Caco-2 (cell line): ENCODE measurements around the gene BAZ1B. TPM values are rescaled to one million over a fixed set of nuclear protein-coding genes. Genes with fewer than 3 reads are reported as not detected.
A peak's percentile ranks its signal among the peaks of the same experiment; 100 is the strongest.

Source experiments
- Bru-seq: library from RNA; stranded (reverse); fragments of 400-500 nt; gene quantifications from one replicate; lab custom pipeline; 2021; lab: Mats Ljungman, UMichigan
- BruChase-seq, 2 experiments: library from RNA; stranded (reverse); fragments of 400-500 nt; gene quantifications; one replicate each; lab custom pipeline; 2021; lab: Mats Ljungman, UMichigan
- BruUV-seq: library from RNA; stranded (reverse); fragments of 400-500 nt; replicated peaks from 2 replicates; lab custom pipeline; 2021; lab: Mats Ljungman, UMichigan
- CTCF ChIA-PET: fragments of 300-600 bp; sonication (Branson Sonifier 250); formaldehyde crosslinking; loops from one replicate; lab custom pipeline; 2022; ENCODE audit warnings: antibody characterized with exemption; lab: Charles Lee
- POLR2A ChIA-PET: fragments of 300-600 bp; sonication (Branson Sonifier 250); formaldehyde crosslinking; loops from one replicate; lab custom pipeline; 2022; ENCODE audit warnings: antibody characterized with exemption; lab: Charles Lee
- DNase-seq, 2 experiments: peaks; one replicate each; pipeline versions ENCODE4 v3.0.0 to v3.0.0-alpha.2; 2020 to 2022
- H3K27me3 ChIP-seq: replicated peaks from 2 replicates; pipeline ENCODE4 v1.6.0; 2011; ENCODE audit warnings: low read length; ENCODE audit not compliant: control insufficient read depth, insufficient read depth
- H3K36me3 ChIP-seq: 2 replicates; pipeline ENCODE4 v1.5.1; 2011; ENCODE audit warnings: low read length; ENCODE audit not compliant: control insufficient read depth, insufficient read depth
- H3K4me1 ChIP-seq: fragments of 250-450 bp; sonication (Bioruptor Pico); 2 replicates; pipeline ENCODE4 v1.5.1; 2020; ENCODE audit warnings: mild to moderate bottlenecking
- H3K4me3 ChIP-seq: 2 replicates; pipeline ENCODE4 v1.5.1; 2011; ENCODE audit warnings: low read depth, mild to moderate bottlenecking, control low read depth, low read length
- H3K9me3 ChIP-seq: fragments of 250-450 bp; sonication (Bioruptor Pico); 2 replicates; pipeline ENCODE4 v1.5.1; 2020; ENCODE audit warnings: mild to moderate bottlenecking, moderate library complexity
- H3K27ac Mint-ChIP-seq: one replicate; pipeline ENCODE4 v1.8.0; 2022; ENCODE audit warnings: mixed read lengths; ENCODE audit not compliant: unreplicated experiment
- H3K27me3 Mint-ChIP-seq: one replicate; pipeline ENCODE4 v1.8.0; 2022; ENCODE audit warnings: mixed read lengths; ENCODE audit not compliant: insufficient read depth, unreplicated experiment
- H3K36me3 Mint-ChIP-seq: one replicate; pipeline ENCODE4 v1.8.0; 2022; ENCODE audit warnings: mild to moderate bottlenecking, mixed read lengths; ENCODE audit not compliant: insufficient read depth, unreplicated experiment
- H3K4me1 Mint-ChIP-seq: one replicate; pipeline ENCODE4 v1.8.0; 2022; ENCODE audit warnings: low read depth, mixed read lengths; ENCODE audit not compliant: unreplicated experiment
- H3K4me3 Mint-ChIP-seq: one replicate; pipeline ENCODE4 v1.8.0; 2022; ENCODE audit warnings: mild to moderate bottlenecking, moderate library complexity, mixed read lengths; ENCODE audit not compliant: unreplicated experiment
- H3K9me3 Mint-ChIP-seq: one replicate; pipeline ENCODE4 v1.8.0; 2022; ENCODE audit warnings: mixed read lengths; ENCODE audit not compliant: unreplicated experiment
- intact Hi-C: fragments of 100-400 bp; cut with micrococcal nuclease; formaldehyde crosslinking; loops from one replicate; pipeline ENCODE4 v1.10.0; 2022; ENCODE audit not compliant: unreplicated experiment
- long read RNA-seq: library from polyadenylated mRNA; stranded (forward); transcript quantifications from one replicate; pipeline ENCODE4 v2.0.0, GENCODE V29; 2022
- total RNA-seq: library from RNA; stranded (reverse); gene quantifications from 2 replicates; pipeline ENCODE4 v1.2.3, GENCODE V29; 2022
- TF ChIP-seq, protein P1 (sequence below), 2 experiments: fragments of 200-600 bp in 1 of 2; IDR thresholded peaks; 1 replicate in 1 of 2; 2 replicates in 1 of 2; pipeline versions ENCODE4 v1.5.1 to v1.8.0; 2011 to 2022; ENCODE audit warnings: antibody characterized with exemption in 1 of 2, control low read depth in 1 of 2, inconsistent platforms in 1 of 2, low read depth in 1 of 2, low read length in 1 of 2, mild to moderate bottlenecking in 1 of 2, moderate library complexity in 1 of 2; ENCODE audit not compliant: insufficient read depth in 1 of 2, severe bottlenecking in 1 of 2, unreplicated experiment in 1 of 2

The BAZ1B gene, protein sequence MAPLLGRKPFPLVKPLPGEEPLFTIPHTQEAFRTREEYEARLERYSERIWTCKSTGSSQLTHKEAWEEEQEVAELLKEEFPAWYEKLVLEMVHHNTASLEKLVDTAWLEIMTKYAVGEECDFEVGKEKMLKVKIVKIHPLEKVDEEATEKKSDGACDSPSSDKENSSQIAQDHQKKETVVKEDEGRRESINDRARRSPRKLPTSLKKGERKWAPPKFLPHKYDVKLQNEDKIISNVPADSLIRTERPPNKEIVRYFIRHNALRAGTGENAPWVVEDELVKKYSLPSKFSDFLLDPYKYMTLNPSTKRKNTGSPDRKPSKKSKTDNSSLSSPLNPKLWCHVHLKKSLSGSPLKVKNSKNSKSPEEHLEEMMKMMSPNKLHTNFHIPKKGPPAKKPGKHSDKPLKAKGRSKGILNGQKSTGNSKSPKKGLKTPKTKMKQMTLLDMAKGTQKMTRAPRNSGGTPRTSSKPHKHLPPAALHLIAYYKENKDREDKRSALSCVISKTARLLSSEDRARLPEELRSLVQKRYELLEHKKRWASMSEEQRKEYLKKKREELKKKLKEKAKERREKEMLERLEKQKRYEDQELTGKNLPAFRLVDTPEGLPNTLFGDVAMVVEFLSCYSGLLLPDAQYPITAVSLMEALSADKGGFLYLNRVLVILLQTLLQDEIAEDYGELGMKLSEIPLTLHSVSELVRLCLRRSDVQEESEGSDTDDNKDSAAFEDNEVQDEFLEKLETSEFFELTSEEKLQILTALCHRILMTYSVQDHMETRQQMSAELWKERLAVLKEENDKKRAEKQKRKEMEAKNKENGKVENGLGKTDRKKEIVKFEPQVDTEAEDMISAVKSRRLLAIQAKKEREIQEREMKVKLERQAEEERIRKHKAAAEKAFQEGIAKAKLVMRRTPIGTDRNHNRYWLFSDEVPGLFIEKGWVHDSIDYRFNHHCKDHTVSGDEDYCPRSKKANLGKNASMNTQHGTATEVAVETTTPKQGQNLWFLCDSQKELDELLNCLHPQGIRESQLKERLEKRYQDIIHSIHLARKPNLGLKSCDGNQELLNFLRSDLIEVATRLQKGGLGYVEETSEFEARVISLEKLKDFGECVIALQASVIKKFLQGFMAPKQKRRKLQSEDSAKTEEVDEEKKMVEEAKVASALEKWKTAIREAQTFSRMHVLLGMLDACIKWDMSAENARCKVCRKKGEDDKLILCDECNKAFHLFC (N-terminal part only)
- total RNA-seq, result 85.2 and 85.7 TPM in 2 replicates
- percentile 93 among the genes with signal in this experiment for Bru-seq, nascent RNA
- percentile 93 among the genes with signal in this experiment for BruChase-seq, experiment 1, labeled RNA remaining after a 2-hour chase
- percentile 93 among the genes with signal in this experiment for BruChase-seq, experiment 2, labeled RNA remaining after a 6-hour chase
- long read RNA-seq, partial matches to known transcripts, result 4 of 18 reads
- long read RNA-seq, other reads (novel, unspliced or antisense), result 14 of 18 reads

DNA sequence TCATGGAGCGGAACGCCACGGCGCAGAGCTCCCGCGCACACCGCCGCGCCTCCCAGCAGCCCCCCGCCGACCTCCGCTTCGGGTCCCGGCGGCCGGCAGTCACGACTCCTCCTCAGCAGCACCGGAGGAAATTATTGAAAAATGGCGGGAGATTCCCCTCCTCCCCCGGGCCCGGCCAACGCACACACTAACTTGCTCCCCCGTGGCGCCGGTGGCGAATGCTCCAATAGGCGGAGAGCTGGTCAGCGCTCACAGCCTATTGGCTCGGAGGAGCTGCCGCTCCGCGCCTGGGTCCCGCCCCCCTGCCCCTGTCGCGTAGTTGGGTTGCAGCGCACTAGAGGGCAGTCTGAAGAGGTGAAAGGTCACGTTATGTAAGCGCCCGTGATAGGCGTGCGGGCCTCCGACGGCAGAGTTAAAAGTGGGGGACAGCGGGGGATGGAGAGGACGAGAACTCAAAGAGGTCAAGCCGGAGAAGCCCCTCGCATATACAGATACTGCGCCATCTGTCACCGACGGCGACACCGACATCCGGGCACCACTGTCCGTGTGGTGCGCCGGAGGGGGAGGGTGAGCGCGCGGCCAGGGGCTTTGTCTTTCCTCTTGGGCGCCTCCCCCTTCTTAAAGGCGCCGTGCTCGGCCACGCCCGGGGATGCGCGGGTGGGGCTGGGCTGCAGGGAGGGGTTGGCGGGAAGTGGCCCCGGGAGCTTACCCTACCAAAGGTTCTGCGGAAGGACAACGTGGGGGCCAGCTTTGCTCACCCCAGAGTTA is at the start of gene BAZ1B:
TSS of gene BAZ1B (minus strand) at position 189 of the 768 bp plus-strand sequence. CDS start 360 bp downstream, outside the sequence.
- H3K4me1 ChIP-seq, result peaks cover 18% of the 10 kb centered on the region
- ChIA-PET POLR2A (interaction anchor here (0.5 to 2.8 kb wide), 11 partner anchors 16 to 320 kb away, joined by 3 to 24 read pairs (median 4); partner anchors contain the start of genes BCL7B, METTL27 and TBL2), CTCF (interaction anchor here (0.5 to 0.8 kb wide), 2 partner anchors 180 to 848 kb away, joined by 3 to 4 read pairs; no protein-coding TSS in a partner anchor)
- H3K27ac Mint-ChIP-seq, result peak within 1 kb of the TSS; percentile 98
- peaks cover 18% of the 10 kb centered on the region for H3K4me1 Mint-ChIP-seq
- peak; percentile 99 for DNase-seq
- peaks cover 43% of the 10 kb centered on the region for H3K36me3 Mint-ChIP-seq
- H3K9me3 Mint-ChIP-seq, result no peaks in the 10 kb centered on the region
- H3K4me3 ChIP-seq, result peak within 1 kb of the TSS; percentile 77
- no TSS peak for BruUV-seq
- intact Hi-C loops, result loop anchor here (1.0 to 5.0 kb wide), 3 partner anchors 35 to 145 kb away; partner anchors contain the start of genes BCL7B, TBL2 and VPS37D
- H3K27me3 Mint-ChIP-seq, result no peaks in the 10 kb centered on the region
- H3K36me3 ChIP-seq, result no peaks in the 10 kb centered on the region
- H3K4me3 Mint-ChIP-seq, result peak within 1 kb of the TSS; percentile 93
- no peaks in the 10 kb centered on the region for H3K27me3 ChIP-seq
- H3K9me3 ChIP-seq, result no peaks in the 10 kb centered on the region
- TF ChIP-seq, protein P1, sequence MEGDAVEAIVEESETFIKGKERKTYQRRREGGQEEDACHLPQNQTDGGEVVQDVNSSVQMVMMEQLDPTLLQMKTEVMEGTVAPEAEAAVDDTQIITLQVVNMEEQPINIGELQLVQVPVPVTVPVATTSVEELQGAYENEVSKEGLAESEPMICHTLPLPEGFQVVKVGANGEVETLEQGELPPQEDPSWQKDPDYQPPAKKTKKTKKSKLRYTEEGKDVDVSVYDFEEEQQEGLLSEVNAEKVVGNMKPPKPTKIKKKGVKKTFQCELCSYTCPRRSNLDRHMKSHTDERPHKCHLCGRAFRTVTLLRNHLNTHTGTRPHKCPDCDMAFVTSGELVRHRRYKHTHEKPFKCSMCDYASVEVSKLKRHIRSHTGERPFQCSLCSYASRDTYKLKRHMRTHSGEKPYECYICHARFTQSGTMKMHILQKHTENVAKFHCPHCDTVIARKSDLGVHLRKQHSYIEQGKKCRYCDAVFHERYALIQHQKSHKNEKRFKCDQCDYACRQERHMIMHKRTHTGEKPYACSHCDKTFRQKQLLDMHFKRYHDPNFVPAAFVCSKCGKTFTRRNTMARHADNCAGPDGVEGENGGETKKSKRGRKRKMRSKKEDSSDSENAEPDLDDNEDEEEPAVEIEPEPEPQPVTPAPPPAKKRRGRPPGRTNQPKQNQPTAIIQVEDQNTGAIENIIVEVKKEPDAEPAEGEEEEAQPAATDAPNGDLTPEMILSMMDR (IDR thresholded peaks at IDR 0.05; ENCODE audit: insufficient read depth in 1 of 2, low read depth in 1 of 2, low read length in 1 of 2, severe bottlenecking in 1 of 2, unreplicated experiment in 1 of 2), result peak in 1 of 2 experiments; percentile 21

DNA sequence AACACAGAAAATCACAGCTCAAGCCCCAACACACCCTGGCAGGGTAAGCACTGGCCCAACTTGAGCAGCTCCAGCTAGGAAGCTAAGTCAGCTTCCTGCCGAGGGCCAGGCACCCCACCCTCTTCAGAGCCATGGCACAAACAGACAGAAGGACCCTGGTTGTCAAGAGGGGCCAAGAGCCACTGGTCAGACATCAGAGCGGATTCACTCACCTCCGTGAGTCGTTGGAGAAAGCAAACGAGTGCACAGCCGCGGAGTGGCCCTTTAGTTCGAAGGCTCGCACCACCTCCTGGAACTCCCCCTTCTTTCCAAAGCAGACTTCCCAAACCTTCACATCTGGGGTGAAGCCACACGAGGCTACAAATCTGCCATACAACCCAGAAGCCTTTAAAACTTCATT is 48.9 kb upstream of the BAZ1B start:
- ChIA-PET POLR2A (no interaction called here), CTCF (no interaction called here)
- no peak for DNase-seq
- H3K27me3 ChIP-seq, result no peaks in the 10 kb centered on the region
- no peaks in the 10 kb centered on the region for H3K9me3 ChIP-seq
- H3K4me3 Mint-ChIP-seq, result no peak overlapping the region
- H3K4me3 ChIP-seq, result no peak overlapping the region
- no peaks in the 10 kb centered on the region for H3K9me3 Mint-ChIP-seq
- H3K27ac Mint-ChIP-seq, result no peak overlapping the region
- H3K4me1 ChIP-seq, result peaks cover 13% of the 10 kb centered on the region
- no TSS peak for BruUV-seq
- peaks cover 14% of the 10 kb centered on the region for H3K36me3 ChIP-seq
- TF ChIP-seq, protein P1 (IDR thresholded peaks at IDR 0.05; ENCODE audit: insufficient read depth in 1 of 2, low read depth in 1 of 2, low read length in 1 of 2, severe bottlenecking in 1 of 2, unreplicated experiment in 1 of 2), result no peak
- H3K36me3 Mint-ChIP-seq, result peaks cover 47% of the 10 kb centered on the region
- intact Hi-C loops, result no loop called here
- no peaks in the 10 kb centered on the region for H3K27me3 Mint-ChIP-seq
- no peaks in the 10 kb centered on the region for H3K4me1 Mint-ChIP-seq
